ENCODE results near the gene THRB.
"Not testable (repeated sequence)": the region's sequence is repeated elsewhere in the genome, so short reads cannot be mapped to it uniquely, and the experiment has no call there.

THRB gene

DNA sequence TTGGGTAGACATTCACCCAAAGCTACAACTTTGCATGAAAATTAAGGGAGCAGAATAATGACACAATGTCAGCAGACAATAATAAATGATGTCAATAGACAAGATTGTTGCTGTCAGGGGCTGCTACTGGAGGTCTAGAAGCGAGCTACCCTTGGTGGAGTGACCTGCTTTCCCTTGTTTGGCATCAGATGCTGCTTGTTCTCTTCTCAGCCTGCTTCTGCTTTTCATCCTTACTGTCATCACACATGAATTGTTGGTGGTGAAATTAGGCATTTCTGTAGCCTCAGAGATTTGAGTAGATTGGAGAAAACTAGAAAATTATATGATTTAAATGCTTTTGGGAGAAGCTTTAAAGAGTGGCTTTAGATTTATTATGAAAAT, 355.8 kb downstream of the THRB start:
- DNase-seq, result no peak

DNA sequence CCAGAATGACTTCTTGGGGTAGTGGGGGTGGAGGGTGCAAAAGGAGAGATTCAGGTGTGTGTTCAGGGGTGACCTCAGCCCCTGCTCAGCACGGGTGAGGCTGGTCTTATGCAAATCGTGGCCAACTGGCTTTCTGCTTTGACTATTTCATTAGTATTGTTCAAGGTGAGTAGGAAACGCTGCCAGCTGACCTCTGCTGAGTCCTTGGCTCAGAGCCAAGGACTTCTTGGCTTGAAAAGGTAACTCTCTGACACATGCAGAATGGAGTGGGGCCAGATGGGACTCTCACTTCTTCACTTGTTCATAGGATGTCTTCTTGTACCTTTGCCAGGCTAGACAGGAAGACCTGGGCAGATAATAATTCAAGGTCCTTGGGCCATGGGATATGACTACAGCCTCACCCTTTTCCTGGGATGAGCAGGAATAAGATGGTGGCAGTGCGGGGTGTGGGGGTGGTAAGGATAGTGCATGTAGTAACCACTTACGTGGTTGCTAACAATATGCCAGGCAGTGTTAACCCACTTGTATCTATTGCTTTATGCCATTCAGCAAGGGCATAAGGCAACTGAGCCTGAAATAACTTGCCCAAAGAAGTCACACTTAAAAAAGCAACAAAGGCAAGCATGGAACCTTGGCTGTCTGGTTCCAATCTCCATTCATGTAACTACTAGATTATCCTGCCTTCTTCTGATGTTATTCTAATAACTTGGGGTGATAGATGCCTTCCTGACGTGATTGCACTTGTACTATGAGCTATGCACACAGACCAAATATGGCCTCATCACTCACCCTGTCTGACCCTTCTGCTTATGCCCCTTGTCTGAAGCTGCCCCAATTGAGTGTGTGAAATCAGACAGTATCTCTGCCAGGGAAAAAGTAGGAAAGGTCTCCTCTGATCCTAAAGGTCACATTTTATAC, 356.4 kb downstream of the THRB start:
- no peak for DNase-seq

DNA sequence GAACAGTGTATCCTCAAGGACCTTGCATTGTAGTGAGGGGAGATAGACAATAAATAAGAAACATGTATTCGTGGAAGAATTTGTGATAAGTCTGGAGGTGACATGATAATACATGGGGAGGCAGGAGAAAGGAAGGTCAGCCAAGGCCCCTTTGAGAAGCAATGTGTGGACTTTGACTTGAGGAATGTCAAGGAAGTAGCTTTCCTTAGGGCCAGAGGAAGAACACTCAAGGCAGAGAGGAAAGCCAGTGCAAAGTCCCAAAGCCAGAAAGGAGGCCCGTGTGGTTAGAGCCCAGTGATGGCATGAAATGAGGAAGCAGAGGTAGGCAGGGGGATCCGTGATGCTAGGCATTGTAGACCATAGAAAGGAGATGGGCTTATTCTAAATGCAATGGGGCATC, 357.3 kb downstream of the THRB start:
- no peak for DNase-seq

DNA sequence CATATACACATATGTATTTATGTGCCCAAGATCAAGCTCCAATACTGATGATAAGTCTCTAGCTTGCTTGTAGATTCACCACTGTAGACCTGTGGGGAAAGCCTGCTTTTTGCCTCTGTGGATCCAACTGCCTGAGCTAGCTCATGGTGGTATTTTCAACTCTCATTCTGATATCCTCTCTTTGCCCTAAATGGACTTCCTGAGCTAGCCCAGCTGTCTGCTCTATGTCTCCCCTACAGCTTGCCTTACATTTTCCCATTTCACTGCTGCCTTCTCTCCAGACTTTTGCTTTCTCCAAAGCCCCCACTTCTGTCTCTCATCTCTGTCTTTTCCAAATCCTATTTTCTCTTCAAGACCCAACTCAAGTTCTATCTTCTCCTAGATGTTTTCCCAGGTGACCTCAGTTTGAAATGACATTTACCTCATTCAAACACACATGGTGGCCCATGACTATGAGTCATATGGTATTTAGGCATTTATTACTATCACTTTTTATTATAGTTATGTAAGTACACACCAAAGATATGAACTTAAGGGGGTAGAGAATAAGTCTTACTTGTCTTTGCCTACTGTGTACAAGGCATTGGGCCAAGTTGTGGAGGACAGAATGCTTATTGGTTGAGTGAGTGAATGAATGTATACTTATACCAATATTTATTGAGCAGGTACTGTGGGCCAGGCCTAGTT, 357.9 kb downstream of the THRB start:
- no peak for DNase-seq

DNA sequence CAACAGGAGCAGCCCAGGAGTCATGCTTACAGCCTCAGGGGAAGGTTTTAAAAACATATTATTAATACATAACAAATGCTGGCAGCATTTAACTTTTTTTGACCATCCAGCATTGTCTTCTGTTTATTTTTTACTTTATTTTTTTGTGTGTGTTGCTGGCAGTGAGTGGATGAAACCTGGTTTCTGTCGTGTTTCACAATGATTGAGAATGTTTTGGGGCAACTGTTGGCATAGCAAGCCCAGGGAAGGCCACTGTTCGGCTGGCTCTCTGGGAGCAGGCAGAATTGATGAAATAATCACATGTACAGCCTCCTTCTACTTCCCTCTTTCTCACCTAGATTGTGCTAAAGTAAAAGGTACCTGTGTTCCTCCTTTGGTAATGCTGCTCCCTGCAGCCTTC, 359.4 kb downstream of the THRB start:
- DNase-seq, result no peak

DNA sequence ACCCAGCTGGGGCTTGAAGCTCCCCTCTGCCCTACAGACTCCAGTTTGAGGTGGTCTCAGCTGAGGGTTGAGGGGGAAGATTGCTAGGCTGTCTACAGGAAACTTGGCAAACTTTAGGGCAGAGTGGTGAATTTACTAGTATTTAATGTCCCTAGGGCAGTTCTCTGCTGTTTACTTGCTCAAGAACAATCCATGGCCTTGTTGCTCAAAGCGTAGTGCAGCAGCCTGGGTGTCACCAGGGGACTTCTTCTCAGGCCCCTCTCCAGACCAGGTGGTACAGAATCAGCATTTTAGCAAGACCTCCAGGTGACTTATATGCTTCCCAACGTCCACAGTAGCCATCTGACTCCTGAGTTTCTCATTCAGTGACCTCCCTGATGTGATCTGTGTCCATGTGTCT, 360.7 kb downstream of the THRB start:
- DNase-seq, result no peak

DNA sequence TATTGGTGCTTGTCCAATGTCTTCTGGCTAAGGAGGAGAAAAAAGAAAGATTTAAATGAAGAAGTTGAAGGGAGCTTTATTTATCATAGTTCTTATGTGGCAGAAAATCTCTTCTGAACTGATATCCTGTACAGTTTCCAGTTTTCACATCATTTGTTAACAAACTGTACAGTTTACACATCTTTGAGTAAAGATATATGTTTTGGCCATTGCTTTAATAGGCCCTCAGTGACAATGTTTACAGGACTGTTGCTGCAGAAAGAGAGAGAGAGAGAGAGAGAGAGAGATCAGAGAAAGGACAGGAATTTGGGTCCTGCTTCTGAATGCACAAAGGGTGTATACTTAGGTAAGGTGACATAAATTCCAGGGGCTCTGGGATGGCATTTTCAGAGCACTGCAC, 361.2 kb downstream of the THRB start:
- DNase-seq, result no peak

DNA sequence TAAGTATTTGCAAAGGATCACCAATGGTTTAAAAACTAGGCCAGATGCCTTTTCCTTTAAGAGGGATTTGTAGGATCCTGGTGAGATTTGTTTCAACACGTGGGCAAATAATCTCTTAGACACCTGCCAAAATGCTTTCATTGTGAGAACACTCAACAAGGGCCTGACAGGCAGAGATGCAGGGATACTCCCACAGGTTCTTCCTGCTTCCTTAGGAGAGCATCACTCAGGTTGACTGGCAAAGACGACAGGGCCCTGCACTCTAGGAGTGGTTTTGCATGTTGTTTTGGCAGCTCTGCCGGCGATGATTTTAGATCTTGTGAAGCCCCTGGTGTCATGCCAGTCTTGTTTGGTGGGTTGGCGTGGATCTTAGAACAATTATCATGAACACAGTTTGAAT, 365.1 kb downstream of the THRB start:
- DNase-seq, result no peak

DNA sequence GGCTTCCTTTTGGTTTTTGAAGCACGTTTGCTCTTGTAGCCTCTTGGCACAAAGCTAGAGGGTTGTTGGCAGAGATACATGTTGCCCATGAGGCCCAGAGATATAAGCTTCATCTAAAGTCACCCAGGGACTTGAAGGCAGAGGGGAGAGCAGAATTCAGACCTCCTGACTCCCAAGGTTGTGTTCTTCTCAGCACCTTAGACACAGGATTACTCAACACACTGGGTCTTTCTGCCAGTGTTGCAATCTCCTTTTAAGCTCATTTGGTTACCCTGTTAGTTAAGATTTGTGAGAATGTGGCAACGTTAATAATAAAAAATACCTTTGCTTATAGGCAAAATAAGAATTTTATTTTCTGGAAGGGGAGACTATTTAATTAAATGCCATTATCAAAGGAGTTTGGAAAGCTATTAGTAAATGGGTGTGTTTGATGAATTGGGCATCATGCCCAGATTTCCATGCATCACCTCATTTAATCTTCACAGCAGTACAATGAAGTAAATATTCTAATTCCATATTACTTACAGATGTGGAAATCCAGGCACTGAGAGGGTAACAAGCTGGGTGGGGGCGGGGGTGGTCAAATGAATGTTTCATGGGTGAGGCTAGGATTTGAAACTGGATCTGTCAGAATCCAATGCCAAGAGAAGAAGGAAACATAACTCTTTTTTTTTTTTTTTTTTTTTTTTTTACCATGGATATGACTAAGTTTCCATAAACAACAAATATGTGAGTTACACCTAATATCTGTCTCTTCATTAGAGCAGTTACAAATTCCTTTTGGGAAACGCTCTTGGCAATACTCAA, 366.2 kb downstream of the THRB start:
- DNase-seq, result no peak

DNA sequence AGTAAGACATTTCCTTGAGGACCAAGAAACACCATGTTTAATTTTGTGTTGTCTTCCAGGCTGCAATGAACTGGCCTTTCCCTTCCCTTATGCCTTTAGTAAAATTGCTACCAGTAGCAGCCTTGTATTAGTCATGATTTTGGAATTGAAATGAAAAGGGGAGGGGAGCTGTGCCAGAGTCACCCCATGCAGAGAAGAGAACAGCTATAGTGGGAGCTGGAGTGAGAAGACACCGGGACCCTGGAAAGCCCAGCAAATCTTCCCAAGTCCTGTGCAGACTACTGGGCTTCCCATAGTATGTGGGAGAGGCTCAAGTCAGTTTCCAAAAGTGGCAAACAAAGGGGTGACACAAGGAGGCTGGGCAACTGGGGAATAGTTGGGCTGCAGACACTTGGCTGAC, 371.1 kb downstream of the THRB start:
- DNase-seq, result no peak

DNA sequence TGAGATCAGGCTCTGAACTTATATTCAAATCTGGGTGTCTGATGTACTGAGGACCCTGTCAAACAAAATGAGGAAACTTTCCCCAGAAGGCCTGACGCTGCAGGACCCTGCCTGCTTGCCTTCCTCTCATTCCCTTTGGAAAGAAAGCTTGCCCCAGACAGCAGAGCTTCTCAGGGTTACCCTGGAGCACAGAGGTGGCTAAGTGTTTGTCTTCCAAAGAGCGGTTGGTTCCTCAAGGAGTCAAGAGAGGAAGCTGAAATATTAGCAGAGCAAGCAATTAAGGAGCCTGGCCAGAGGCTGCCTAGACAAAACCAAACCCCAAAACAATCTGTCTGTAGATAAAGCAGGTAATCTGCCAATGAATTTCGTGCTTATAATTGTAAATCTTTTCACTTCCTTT, 374.2 kb downstream of the THRB start:
- peak in 2 of 4 experiments; percentile 4 to 8 for DNase-seq

DNA sequence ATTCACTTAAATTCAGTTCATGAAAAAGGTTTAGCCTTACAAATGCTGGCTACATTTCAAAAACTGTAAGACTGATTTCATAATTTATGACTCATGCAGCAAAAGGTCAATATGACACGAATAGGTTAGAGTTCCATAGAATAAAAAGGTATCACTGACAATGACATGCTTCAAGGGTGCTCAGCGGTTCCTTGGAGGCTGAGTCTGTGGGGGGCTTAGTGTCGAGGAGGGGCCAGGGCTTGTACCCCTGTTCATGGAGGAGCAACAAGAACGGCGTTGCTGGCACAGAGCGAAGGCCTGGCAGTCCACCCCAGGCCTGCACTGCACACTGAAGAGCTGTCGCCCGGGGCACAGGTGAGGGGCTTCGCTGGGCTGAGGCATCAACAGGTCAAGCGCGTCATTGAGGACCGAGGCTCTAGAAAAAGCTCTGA, 375.3 kb downstream of the THRB start:
- DNase-seq, result peak in 2 of 4 experiments; percentile 54

DNA sequence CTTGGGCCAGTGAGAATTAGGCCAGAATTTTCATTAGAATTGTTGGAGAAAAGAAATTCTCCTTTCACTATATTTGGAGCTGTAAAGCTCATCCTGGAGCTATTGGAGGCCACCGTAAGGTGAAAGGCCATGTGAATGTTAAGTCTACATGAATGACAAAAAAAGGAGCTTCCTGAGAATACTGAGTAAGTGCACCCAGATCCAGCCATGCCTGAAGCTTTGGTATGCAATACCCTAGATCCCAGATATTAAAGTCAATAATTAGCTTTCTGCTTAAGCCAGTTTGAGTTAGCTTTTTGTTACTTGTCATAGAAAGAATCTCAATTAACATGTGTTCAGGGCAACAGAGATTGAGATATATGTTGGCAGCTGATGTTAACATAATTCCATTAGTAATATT, 377.1 kb downstream of the THRB start:
- DNase-seq, result no peak

DNA sequence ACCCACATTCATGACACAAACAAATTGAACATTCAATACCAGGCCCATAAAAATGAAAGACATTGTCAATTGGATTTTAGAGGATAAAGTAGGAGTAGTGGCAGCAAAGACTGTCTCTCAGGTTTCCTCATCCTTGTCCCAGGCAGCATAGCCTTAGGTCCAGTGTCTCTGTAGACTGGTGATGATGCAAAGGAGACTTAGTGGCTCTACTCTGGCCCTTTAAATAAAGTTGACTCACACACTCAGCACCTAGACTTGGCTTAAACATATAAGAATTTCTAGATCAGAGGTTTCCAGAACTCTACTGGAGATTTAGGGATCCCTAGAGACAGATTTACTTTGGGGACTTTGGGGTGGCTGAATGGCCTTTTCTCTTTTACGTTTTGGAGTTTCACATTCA, 382.9 kb downstream of the THRB start:
- no peak for DNase-seq

DNA sequence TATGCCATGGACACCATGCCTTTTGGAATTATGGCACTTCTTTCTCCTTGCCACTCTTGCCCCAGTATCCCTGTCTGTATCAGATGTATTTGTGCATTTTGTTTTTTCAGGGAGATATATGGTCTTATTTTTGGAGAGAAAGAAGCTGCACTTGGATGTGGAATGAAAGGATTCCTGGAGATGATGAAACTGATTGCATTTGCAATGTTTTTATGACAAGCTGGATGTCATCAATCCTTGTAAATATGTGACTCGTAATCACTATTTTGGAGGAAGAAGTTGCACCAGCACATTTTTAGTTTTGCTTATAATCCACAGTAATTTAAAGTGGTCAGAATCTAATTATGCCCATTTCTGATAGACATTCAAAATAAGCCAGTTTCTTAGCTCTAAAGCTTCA, 384.6 kb downstream of the THRB start:
- no peak for DNase-seq

DNA sequence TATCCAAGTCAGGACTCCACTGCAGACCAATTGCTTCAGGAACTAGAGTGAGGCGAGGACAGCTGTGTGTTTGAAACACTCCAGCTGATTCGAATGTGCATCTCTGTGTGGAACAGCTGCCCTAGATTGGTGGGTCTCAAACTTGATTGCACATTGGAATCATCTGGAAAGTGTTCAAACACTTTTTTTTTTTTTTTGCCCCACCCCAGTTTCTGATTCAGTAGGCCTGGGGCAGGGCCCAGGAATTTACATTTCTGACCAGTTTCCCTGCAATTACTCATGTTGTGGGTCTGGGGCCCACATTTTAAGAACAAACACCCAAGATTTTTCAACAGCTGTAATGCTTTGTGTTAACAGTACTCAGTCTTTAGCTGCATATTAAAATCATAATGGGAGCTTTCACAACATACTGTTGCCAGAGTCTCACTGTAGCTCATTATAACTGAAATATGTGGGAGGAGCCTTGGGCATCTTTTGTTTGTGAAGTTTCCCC, 392.9 kb downstream of the THRB start:
- no peak for DNase-seq

DNA sequence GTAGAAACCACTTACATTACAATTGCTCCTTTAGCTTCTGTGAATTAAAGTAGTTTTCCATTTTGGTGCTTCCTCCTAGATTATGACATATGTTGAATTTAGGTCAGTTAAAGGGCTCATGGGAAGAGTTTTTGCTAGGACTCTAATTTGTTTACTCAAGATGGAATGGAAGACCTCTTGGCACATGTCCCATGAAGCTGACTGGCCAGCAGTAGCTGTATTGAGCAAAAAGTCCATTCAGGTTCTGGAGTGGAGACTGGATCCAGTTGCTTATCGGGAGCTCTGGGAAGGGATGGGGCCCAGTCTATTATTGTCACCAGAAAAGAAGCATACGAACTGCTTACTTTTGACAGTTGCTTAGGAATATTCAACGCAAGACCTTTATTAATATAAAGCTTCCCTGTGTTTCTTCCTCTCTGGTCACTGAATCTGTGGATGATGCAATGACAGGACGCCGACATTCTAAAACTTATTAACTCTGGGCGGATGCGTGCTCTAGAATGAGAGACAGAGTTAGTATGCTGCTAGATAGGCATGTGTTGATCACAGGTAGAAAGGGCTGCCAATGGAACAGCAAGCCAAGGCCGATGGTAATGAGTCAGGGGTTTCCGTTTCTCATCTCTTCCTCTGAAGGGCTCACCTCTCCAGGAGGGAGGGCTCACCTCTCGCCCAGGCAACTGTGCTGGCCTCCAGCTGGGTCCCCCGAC, 393.8 kb downstream of the THRB start:
- DNase-seq, result no peak

DNA sequence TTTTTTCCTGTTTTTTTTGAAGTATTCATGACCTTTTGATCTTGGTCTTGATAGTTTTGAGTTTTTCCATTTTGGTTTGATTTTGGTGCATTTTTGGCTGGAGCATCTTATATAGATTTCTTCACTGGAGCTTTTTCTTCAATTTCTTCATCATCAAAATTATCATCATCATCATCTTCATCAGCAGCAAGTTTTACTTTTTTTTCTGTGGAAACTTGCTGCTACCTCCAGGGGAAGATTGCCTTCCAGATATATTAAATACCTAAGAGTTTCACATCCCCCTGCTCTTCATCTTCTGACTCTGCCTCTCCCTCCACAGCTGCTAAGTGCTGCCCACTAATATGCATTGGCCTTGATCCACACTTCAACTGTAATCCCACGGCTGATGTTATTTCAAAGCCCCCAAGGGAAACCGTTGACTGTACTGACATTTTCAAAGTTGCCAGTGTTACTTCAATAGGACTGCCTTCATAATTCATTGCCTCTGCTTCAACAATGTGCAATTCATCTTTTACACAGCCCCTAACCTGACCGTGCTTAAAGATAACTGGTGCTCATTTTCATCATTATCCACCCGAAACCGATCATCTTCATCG, 397.9 kb downstream of the THRB start:
- DNase-seq, result no peak

DNA sequence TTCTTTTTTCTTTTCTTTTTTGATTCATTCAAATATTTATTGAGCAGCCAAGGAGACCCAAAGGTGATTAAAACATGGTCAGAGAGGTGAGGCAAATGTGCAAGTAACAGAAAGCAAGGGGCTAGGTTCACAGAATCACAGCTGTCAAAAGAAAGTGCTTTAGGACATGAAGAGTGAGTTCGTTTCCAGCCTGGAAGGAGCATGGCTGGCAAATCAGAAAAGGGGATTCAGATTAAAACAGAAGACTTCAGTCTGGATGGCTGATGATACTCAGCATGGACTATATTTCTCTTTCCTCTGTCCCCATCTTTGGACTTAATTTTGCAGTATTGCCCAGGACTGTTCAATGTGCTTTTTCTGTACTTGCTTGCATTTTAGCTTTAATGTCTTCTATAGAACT, 398.4 kb downstream of the THRB start:
- DNase-seq, result no peak

DNA sequence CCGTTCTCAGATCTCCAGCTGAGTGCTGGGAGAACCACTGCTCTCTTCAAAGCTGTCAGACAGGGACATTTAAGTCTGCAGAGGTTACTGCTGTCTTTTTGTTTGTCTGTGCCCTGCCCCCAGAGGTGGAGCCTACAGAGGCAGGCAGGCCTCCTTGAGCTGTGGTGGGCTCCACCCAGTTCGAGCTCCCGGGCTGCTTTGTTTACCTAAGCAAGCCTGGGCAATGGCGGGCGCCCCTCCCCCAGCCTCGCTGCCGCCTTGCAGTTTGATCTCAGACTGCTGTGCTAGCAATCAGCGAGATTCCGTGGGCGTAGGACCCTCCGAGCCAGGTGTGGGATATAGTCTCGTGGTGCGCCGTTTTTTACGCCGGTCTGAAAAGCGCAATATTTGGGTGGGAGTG, 399.8 kb downstream of the THRB start:
- DNase-seq, result not testable (repeated sequence)

DNA sequence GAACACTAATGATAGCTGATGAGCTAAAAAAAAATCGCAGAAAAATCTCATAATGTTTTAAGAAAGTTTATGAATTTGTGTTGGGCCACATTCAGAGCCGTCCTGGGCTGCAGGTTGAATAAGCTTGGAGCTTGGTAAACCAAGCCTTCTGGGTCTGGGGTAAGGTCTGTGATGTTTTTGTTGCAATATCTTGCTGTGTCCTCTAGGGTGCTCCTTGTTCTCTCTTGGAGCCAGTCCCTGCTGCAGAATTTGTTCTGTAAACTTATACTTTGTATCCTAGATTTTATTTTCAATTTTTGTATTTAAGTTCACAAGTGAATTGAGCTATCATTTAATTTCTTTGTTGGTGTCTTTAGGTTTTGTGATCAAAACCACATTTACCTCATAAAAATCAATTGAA, 405.9 kb downstream of the THRB start:
- DNase-seq, result peak in 3 of 4 experiments; percentile 8 to 31 (median 19)

DNA sequence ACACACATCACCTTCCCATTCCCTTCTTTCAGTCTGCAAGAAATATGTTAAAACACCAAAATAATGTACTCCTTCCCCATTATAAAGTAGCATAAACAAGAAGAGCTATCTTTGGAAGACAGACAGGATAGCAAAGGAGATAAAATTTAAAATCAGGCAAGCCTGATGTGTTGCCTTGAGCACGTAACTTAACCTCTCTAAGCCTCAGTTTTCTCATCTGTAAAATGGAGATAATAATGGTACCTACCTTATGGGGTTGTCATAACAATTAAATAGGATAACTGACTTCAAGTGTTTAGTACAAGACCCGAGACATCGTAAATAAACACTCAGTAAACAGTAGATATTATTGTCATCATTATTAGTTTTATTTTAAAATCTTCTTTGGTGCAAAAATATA, 407.2 kb downstream of the THRB start:
- no peak for DNase-seq

Measured in suppressor macrophage (primary cell).